Kidney (tissue), 14 donors: ENCODE measurements around the gene TMEM54. TPM values are rescaled to one million over a fixed set of nuclear protein-coding genes. Genes with fewer than 3 reads are reported as not detected.

Experiments
- DNase-seq, 5 donors: peaks; one replicate each; pipeline ENCODE4 v3.0.0-alpha.2; 2013 to 2020
- FAIRE-seq: peaks from 2 replicates; lab custom pipeline; 2012; peaks lifted over from hg19 to GRCh38; lab: Jason Lieb, UNC
- H3K27ac ChIP-seq, 2 donors: one replicate each; pipeline ENCODE4 v1.7.0; 2013; ENCODE audit warnings: low read depth in 2 of 2, low read length in 2 of 2, inconsistent platforms in 1 of 2
- H3K27me3 ChIP-seq: one replicate; pipeline ENCODE4 v1.7.1; 2013; ENCODE audit warnings: low read length, inconsistent platforms; ENCODE audit not compliant: control insufficient read depth, insufficient read depth
- H3K36me3 ChIP-seq, 3 donors: one replicate each; pipeline versions ENCODE4 v1.7.0 to v1.7.1; 2013; ENCODE audit warnings: low read length in 3 of 3, control low read depth in 1 of 3, inconsistent platforms in 1 of 3; ENCODE audit not compliant: insufficient read depth in 3 of 3, control insufficient read depth in 2 of 3
- H3K4me1 ChIP-seq, 3 donors: one replicate each; pipeline versions ENCODE4 v1.7.0 to v1.7.1; 2013; ENCODE audit warnings: low read length in 3 of 3, inconsistent platforms in 1 of 3, low read depth in 1 of 3; ENCODE audit not compliant: control insufficient read depth in 2 of 3, insufficient read depth in 2 of 3
- H3K4me3 ChIP-seq, 3 donors: one replicate each; pipeline versions ENCODE4 v1.7.0 to v1.8.1; 2013; ENCODE audit warnings: low read length in 3 of 3, control low read depth in 1 of 3, inconsistent platforms in 1 of 3
- H3K9ac ChIP-seq, 3 donors: one replicate each; pipeline versions ENCODE4 v1.7.0 to v1.7.1; 2013; ENCODE audit warnings: low read length in 3 of 3, control low read depth in 1 of 3, inconsistent platforms in 1 of 3
- H3K9me3 ChIP-seq, 3 donors: one replicate each; pipeline versions ENCODE4 v1.7.0 to v1.7.1; 2013; ENCODE audit warnings: low read length in 3 of 3, control low read depth in 1 of 3, inconsistent platforms in 1 of 3; ENCODE audit not compliant: control insufficient read depth in 2 of 3, insufficient read depth in 1 of 3
- intact Hi-C: fragments of 100-400 bp; cut with DNase I; formaldehyde crosslinking; loops from one replicate; pipeline ENCODE4 v1.11.1; 2022
- polyA plus RNA-seq: library from polyadenylated mRNA; stranded (reverse); fragments of 350-450 nt; fragmentation: Illumina TruSeq; extraction: RNeasy Lipid Tissue Mini Kit (QIAGEN cat#74804); gene quantifications from one replicate; pipeline ENCODE4 v1.2.3, GENCODE V29; 2014; ENCODE audit warnings: low read depth, low replicate concordance; ENCODE audit not compliant: insufficient read depth
- total RNA-seq: library from RNA; stranded (reverse); fragmentation: NEBNext Ultra II Directional; extraction: Animal tissue kit (Norgen Biotek cat#: 25700); gene quantifications from one replicate; pipeline ENCODE4 v1.2.1, GENCODE V29; 2021
- TF ChIP-seq, protein P1 (sequence below): IDR thresholded peaks from 3 replicates; pipeline ENCODE4 v1.5.1; 2012; ENCODE audit warnings: mild to moderate bottlenecking, moderate library complexity, borderline replicate concordance; ENCODE audit not compliant: insufficient read depth; ENCODE audit errors: extremely low read depth
- donor health status: control.
- donor health status: control.
- donor health status: control.
- donor health status: control.
- donor health status: control.
- donor health status: DM: yes; HTN: yes; CAD: no.
- donor health status: Normal renal cell carcinoma (clear cell type).

Gene TMEM54
- total and polyA plus RNA-seq, 2 donors from 2014 or later, result 45.9 to 55.2 TPM

DNA sequence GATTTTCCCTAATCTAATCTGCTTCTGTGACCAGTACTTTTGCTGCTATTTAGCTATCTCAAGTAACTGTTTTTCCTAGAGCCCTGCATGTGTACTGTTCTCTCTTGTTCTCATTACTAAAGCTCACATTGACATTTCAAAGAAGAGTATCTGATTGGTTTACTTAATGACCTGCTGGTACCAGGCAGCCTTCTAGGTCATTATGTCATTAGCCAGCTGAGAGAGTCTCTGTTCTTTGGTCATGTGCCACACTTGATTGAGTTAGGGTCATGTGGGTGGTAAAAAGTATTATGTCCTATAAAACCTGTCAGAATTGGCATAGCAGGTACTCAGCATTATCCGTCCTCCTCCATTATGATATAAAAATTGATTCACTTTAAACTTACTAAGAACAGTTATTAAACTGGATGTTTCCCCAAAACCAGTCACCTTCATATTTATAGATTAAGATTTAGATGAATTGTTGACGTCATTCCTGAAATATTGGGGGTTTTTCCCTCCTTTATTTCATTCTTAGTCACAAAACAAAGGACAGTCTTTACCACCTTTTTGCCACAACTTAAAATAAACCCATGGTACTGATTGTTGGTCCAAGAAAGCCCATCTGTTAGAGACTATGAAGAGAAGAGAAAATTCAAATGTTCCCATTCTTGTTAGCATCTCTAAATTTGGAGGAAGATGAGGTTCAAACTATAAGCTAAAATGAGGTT is 52.7 kb downstream of the TMEM54 start:
- no peak overlapping the region for H3K27ac ChIP-seq
- intact Hi-C loops, result no loop called here
- DNase-seq (no peak), FAIRE-seq (no peak)
- peaks cover 0 to 8% (median 4%) of the 10 kb centered on the region in 3 donors for H3K36me3 ChIP-seq
- TF ChIP-seq, protein P1, sequence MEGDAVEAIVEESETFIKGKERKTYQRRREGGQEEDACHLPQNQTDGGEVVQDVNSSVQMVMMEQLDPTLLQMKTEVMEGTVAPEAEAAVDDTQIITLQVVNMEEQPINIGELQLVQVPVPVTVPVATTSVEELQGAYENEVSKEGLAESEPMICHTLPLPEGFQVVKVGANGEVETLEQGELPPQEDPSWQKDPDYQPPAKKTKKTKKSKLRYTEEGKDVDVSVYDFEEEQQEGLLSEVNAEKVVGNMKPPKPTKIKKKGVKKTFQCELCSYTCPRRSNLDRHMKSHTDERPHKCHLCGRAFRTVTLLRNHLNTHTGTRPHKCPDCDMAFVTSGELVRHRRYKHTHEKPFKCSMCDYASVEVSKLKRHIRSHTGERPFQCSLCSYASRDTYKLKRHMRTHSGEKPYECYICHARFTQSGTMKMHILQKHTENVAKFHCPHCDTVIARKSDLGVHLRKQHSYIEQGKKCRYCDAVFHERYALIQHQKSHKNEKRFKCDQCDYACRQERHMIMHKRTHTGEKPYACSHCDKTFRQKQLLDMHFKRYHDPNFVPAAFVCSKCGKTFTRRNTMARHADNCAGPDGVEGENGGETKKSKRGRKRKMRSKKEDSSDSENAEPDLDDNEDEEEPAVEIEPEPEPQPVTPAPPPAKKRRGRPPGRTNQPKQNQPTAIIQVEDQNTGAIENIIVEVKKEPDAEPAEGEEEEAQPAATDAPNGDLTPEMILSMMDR, result no peak
- H3K9ac ChIP-seq, result no peak overlapping the region
- H3K9me3 ChIP-seq, result no peaks in the 10 kb centered on the region
- H3K4me1 ChIP-seq, result no peaks in the 10 kb centered on the region
- H3K4me3 ChIP-seq, result no peak overlapping the region
- H3K27me3 ChIP-seq, result no peaks in the 10 kb centered on the region

Other genes with a start within 250 kb of the TMEM54 start
- gene SYNC, start 198.6 kb downstream of the TMEM54 start, total RNA-seq, result 5.5 TPM
- 1.4 TPM for gene SYNC, start 198.6 kb downstream of the TMEM54 start, polyA plus RNA-seq
- 86.1 TPM for gene YARS1, start 84.0 kb downstream of the TMEM54 start, total RNA-seq
- gene YARS1, start 84.0 kb downstream of the TMEM54 start, polyA plus RNA-seq, result 24.8 TPM
- 40.1 TPM for gene S100PBP, start 83.7 kb downstream of the TMEM54 start, total RNA-seq
- 14.3 TPM for gene S100PBP, start 83.7 kb downstream of the TMEM54 start, polyA plus RNA-seq
- 0.35 TPM for gene FNDC5, start 30.5 kb downstream of the TMEM54 start, total RNA-seq
- 4.2 TPM for gene FNDC5, start 30.5 kb downstream of the TMEM54 start, polyA plus RNA-seq
- 0.28 TPM for gene HPCA, start 14.9 kb downstream of the TMEM54 start, total RNA-seq
- gene HPCA, start 14.9 kb downstream of the TMEM54 start, polyA plus RNA-seq, result 1.2 TPM
- gene RNF19B, start 63.4 kb upstream of the TMEM54 start, total RNA-seq, result 30.8 TPM
- 17.3 TPM for gene RNF19B, start 63.4 kb upstream of the TMEM54 start, polyA plus RNA-seq
- gene AK2, start 135.5 kb upstream of the TMEM54 start, total RNA-seq, result 172 TPM
- 334 TPM for gene AK2, start 135.5 kb upstream of the TMEM54 start, polyA plus RNA-seq
- gene AZIN2, start 179.8 kb upstream of the TMEM54 start, total RNA-seq, result 4.9 TPM
- 7.5 TPM for gene AZIN2, start 179.8 kb upstream of the TMEM54 start, polyA plus RNA-seq